Psoas muscle (tissue), 8 donors: Measurements from ENCODE around the gene FABP3. TPM values are rescaled to one million over a fixed set of nuclear protein-coding genes. Genes with fewer than 3 reads are reported as not detected.
A peak's percentile ranks its signal among the peaks of the same experiment; 100 is the strongest.

ENCODE experiments used
- ATAC-seq, 4 donors: fragments of 200-7000 bp; cut with Tn5 transposase; one replicate each; pipeline ENCODE4 v1.9.1; 2020; ENCODE audit warnings: moderate library complexity in 3 of 4, mild to moderate bottlenecking in 2 of 4
- DNase-seq, 2 donors: peaks; one replicate each; pipeline ENCODE4 v3.0.0-alpha.2; 2020
- H3K27ac ChIP-seq: fragments of 200-600 bp; one replicate; pipeline ENCODE4 v1.8.0; 2022
- H3K27me3 ChIP-seq, 3 donors: fragments of 200-600 bp in 1 of 3; one replicate each; pipeline versions ENCODE4 v1.6.1 to v1.8.0; 2013 to 2022; ENCODE audit warnings: low read length in 2 of 3, mild to moderate bottlenecking in 2 of 3, moderate library complexity in 1 of 3; ENCODE audit not compliant: insufficient read depth in 3 of 3
- H3K36me3 ChIP-seq, 2 donors: fragments of 200-600 bp in 1 of 2; one replicate each; pipeline versions ENCODE4 v1.6.1 to v1.8.0; 2013 to 2022; ENCODE audit warnings: low read depth in 1 of 2, mild to moderate bottlenecking in 1 of 2, moderate library complexity in 1 of 2; ENCODE audit not compliant: insufficient read depth in 1 of 2
- H3K4me1 ChIP-seq: fragments of 200-600 bp; one replicate; pipeline ENCODE4 v1.8.0; 2022
- H3K4me3 ChIP-seq: fragments of 200-600 bp; one replicate; pipeline ENCODE4 v1.8.0; 2022; ENCODE audit warnings: mild to moderate bottlenecking
- H3K9me3 ChIP-seq: fragments of 200-600 bp; one replicate; pipeline ENCODE4 v1.8.0; 2022
- WGBS, 3 donors: extraction: QIAGEN DNeasy Blood & Tissue Kit; methylation state at CpG; one replicate each; pipeline versions ENCODE4 v1.1.6 to v1.1.7; 2013; 5-methylcytosine and 5-hydroxymethylcytosine counted together
- intact Hi-C, 2 donors: fragments of 100-400 bp; cut with DNase I; formaldehyde crosslinking; loops; one replicate each; pipeline versions ENCODE4 v1.11.0 to v1.14.2; 2022
- polyA plus RNA-seq, 3 donors: library from polyadenylated mRNA; stranded (reverse); fragments of 200-250 nt; gene quantifications; one replicate each; pipeline ENCODE4 v1.2.3, GENCODE V29; 2013
- total RNA-seq, 4 donors: library from RNA; stranded (reverse); fragmentation: NEBNext Ultra II Directional in 2 of 4; extraction: Animal tissue kit (Norgen Biotek cat#: 25700) in 2 of 4; gene quantifications; one replicate each; pipeline versions ENCODE4 v1.2.1 to v1.2.4, GENCODE V29; 2021 to 2023
- TF ChIP-seq, protein P1 (sequence below): fragments of 200-600 bp; IDR thresholded peaks from one replicate; pipeline ENCODE4 v1.8.0; 2022; ENCODE audit warnings: antibody characterized with exemption
- donor health status: healthy with polysubstance abuse.
- donor health status: DM: no; HTN: no; CAD: no; lungs with moderate emphysema.
- donor health status: Bipolar disorder and iron deficiency.
- donor health status: healthy.
- donor health status: DM: yes; HTN: yes; CAD: no.
- donor health status: DM: no; HTN: no; CAD: no.
- donor health status: DM: no; HTN: no; CAD: no.
- donor health status: DM: yes; HTN: yes; CAD: no.

The FABP3 gene
- total and polyA plus RNA-seq, 7 donors: 467 to 4,001 (median 2,603) TPM

DNA sequence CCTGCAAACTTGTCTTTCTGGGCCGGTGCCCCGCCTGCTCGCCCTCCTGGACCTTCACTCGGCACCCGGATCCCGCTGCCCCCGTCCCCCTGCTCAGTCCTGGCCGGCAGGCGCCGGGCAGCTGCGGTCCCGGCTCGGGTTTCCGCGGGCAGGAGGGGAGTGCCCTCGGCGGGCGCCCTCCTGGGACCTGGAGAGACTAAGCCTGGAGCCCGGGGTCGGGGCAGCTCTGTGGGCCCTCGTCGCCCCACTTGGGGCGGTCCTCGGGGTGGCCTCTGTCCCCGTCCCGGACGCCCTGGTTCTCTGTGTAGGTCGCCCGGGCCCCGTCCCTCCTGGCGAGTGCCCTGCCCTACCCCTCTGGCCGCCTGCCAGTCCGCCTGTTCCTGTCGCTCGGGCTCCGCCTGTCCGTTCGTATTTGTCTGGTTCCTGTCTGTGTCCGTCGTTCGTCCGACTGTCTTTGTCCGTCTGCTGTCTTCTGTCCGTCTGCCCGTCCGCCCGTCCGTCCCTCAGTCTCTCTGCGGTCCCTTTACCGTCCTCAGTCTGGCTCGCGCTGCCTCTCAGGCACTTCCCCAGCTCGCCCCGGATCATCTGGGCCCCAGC lies 40.6 kb upstream of the FABP3 start:
- intact Hi-C loops: no loop called here

DNA sequence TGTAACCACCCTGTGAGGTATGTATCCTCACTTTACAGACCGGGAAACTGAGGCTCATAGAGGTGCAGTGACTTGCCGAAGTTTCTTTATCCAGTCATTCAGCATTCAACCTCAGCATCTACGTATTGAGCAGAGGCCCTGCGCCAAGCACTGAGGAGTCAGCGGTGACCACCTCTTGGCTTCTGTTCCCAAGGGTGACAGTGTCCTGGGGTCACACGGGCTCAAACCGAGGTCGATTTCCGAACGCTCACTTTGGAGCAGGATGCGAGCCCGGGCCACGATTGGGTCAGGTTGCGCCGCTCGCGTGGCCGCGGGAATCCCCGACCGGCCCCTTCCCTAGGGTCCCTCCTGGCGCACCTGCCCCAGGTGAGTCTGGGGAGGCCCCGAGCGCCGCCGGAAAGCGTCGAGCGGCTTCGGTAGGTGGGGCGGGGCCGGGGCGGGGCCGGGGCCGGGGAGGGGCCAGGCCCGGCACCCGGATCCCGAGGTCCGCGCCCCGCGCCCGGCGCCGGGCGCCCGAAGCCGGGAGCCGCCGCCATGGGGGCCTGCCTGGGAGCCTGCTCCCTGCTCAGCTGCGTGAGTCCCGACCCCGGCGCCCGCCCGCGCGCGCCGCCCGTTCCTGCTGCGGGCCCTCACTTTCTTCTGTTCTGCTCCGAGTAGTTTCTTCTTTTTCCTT lies 40.0 kb upstream of the FABP3 start, which contains the start of gene SERINC2:
TSS of gene SERINC2 (plus strand) at position 482 of the 673 bp plus-strand sequence. CDS start at position 535, 53 bp downstream.
- peaks cover 0 to 3% (median 1%) of the 10 kb centered on the region in 3 donors for H3K27me3 ChIP-seq
- peak; percentile 28 to 62 (median 47) for ATAC-seq
- H3K4me3 ChIP-seq: peak within 1 kb of the TSS; percentile 91
- peak within 1 kb of the TSS; percentile 94 for H3K27ac ChIP-seq
- TF ChIP-seq, protein P1, sequence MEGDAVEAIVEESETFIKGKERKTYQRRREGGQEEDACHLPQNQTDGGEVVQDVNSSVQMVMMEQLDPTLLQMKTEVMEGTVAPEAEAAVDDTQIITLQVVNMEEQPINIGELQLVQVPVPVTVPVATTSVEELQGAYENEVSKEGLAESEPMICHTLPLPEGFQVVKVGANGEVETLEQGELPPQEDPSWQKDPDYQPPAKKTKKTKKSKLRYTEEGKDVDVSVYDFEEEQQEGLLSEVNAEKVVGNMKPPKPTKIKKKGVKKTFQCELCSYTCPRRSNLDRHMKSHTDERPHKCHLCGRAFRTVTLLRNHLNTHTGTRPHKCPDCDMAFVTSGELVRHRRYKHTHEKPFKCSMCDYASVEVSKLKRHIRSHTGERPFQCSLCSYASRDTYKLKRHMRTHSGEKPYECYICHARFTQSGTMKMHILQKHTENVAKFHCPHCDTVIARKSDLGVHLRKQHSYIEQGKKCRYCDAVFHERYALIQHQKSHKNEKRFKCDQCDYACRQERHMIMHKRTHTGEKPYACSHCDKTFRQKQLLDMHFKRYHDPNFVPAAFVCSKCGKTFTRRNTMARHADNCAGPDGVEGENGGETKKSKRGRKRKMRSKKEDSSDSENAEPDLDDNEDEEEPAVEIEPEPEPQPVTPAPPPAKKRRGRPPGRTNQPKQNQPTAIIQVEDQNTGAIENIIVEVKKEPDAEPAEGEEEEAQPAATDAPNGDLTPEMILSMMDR: no peak
- no peaks in the 10 kb centered on the region for H3K36me3 ChIP-seq
- H3K4me1 ChIP-seq: peaks cover 15% of the 10 kb centered on the region
- H3K9me3 ChIP-seq: no peaks in the 10 kb centered on the region
- WGBS, 3 donors: 2 to 3% (median 2%) methylated on average over 36 to 63 of the region's 63 CpGs
- intact Hi-C loops: no loop called here
- peak in 1 of 2 donors; percentile 35 for DNase-seq

More for the DNA sequence above, 40.6 kb upstream of the FABP3 start:
- Histone ChIP-seq H3K27me3 (peaks cover 0 to 3% (median 1%) of the 10 kb centered on the region in 3 donors), H3K27ac (peak overlapping the region; percentile 94), H3K4me1 (peaks cover 16% of the 10 kb centered on the region), H3K9me3 (no peaks in the 10 kb centered on the region), H3K36me3 (no peaks in the 10 kb centered on the region), H3K4me3 (peak overlapping the region; percentile 91)
- 0 to 1% (median 1%) methylated on average over 52 to 54 of the region's 54 CpGs for WGBS, 3 donors
- TF ChIP-seq, protein P1: no peak
- DNase-seq (peak; percentile 88 to 95), ATAC-seq (peak; percentile 71 to 86 (median 82))

DNA sequence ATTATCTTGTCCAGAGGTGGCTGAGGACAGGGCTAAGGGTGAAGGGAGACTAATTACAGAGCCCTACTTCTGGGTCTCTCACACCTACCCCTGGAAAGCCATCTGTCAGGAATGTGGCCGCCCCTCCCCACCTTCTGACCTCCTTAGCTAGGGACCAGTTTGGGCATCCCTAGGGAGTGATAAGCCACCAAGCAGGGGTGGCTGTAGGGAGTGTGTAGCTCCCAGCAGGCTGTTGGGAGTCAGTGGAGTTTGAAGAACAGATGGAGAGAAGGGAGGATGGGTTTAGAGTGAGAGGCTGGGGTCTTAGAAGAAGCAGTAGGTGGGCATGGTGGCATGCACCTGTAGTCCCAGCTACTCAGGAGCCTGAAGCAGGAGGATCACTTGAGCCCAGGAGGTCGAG lies 39.3 kb upstream of the FABP3 start:
- Histone ChIP-seq H3K27me3 (peaks cover 0 to 3% (median 1%) of the 10 kb centered on the region in 3 donors), H3K4me3 (peak overlapping the region; percentile 91), H3K36me3 (no peaks in the 10 kb centered on the region), H3K9me3 (no peaks in the 10 kb centered on the region), H3K4me1 (peaks cover 15% of the 10 kb centered on the region), H3K27ac (no peak overlapping the region)
- WGBS, 3 donors: 59 to 83% (median 63%) methylated on average over 2 of the region's 2 CpGs
- no peak for ATAC-seq
- TF ChIP-seq, protein P1: no peak
- intact Hi-C loops: no loop called here
- no peak for DNase-seq

DNA sequence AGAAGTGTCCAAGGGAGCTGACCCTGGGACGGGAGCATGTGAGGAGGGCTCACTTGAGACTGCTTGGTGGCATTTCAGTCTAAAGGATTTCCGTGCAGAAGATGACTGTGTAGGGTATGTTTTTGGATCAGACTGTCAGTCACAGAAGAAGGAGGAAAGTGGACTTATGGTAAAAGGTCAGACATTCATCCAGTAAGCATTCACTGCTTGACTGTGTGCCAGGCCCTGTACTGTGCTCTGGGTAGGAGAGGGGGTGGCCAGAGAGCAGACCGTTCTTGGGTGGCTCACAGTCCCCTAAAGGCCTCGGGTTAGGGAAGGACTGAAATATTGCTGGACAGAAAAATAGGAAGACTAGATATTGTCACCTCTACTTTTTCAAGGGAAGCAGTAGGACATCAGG lies 38.0 kb upstream of the FABP3 start:
- no peak for DNase-seq
- no peaks in the 10 kb centered on the region for H3K9me3 ChIP-seq
- no peak for ATAC-seq
- H3K36me3 ChIP-seq: no peaks in the 10 kb centered on the region
- H3K27ac ChIP-seq: no peak overlapping the region
- 47 to 73% (median 61%) methylated on average over 4 of the region's 4 CpGs for WGBS, 3 donors
- no peak overlapping the region for H3K4me3 ChIP-seq
- H3K4me1 ChIP-seq: peaks cover 9% of the 10 kb centered on the region
- peaks cover 0 to 3% (median 1%) of the 10 kb centered on the region in 3 donors for H3K27me3 ChIP-seq
- TF ChIP-seq, protein P1: no peak
- intact Hi-C loops: no loop called here
